Measurements from ENCODE around the gene TENT4A.
A peak's percentile ranks its signal among the peaks of the same experiment; 100 is the strongest.

TENT4A gene

DNA sequence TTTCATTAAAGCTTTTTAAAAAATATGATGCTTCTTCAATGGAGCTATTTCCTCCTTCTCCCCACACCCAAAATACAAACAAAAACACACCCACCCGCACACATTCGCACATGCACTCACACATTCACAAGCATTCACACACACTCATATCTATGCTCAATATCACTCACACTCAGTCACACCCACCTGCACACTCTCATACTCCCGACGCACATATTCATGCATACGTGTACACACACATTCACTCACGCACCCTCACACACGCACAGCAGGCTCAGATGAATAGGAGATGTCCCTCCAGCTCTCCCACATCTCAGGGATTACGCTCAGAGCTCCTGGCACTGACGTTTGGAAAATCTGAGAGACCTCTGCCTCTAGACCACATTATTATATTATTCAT, 25.7 kb upstream of the TENT4A start:
- H3K4me2 ChIP-seq = no peak overlapping the region
- no peak overlapping the region for H3K9ac ChIP-seq
- no peaks in the 10 kb centered on the region for H3K9me3 ChIP-seq (replicated peaks in 1 of 11)
- no peak for TF ChIP-seq Cebpa-rat (IDR thresholded peaks at IDR 0.05)
- H3K36me3 ChIP-seq = no peaks in the 10 kb centered on the region
- no peak overlapping the region for H3K4me3 ChIP-seq
- no peak overlapping the region for H3K27ac ChIP-seq
- no peaks in the 10 kb centered on the region for H3K27me3 ChIP-seq
- no peaks in the 10 kb centered on the region for H3K4me1 ChIP-seq
- H4K20me1 ChIP-seq = no peaks in the 10 kb centered on the region

DNA sequence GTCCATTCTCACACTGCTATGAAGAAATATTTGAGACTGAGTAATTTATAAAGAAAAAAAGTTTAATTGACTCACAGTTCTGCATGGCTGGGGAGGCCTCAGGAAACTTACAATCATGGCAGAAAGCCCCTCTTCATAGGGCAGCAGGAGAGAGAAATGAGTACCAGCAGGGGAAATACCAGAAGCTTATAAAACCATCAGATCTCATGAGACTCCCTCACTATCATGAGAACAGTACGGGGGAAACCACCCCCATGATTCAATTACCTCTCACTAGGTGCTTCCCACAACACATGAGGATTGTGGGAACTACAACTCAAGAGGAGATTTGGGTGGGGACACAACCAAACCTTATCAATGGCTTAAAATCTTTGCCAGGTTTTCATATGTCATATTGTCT, 20.3 kb upstream of the TENT4A start:
- Histone ChIP-seq H3K27me3 (no peaks in the 10 kb centered on the region), H4K20me1 (no peaks in the 10 kb centered on the region), H3K4me3 (no peak overlapping the region), H3K4me2 (no peak overlapping the region), H3K4me1 (no peaks in the 10 kb centered on the region), H3K9ac (no peak overlapping the region), H3K9me3 (replicated peaks in 1 of 11) (no peaks in the 10 kb centered on the region), H3K27ac (no peak overlapping the region), H3K36me3 (no peaks in the 10 kb centered on the region)
- no peak for TF ChIP-seq Cebpa-rat (IDR thresholded peaks at IDR 0.05)

DNA sequence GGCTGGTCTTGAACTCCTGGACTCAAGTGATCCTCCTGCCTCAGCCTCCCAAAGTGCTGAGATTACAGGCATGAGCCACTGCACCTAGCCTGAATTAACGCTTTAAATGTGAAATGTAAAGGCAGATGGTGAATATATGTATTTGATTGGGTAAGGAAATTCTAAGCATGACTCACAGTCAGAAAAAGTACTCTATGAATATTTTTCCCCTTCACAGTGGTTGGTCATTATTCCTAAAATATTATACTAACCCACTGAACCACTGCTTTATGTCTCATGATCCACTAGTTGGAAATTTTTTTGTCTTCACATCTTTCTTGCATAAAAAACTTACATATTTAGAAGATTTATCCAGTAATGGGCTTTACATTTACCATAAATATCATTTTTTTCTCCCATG, 14.5 kb upstream of the TENT4A start:
- H3K4me3 ChIP-seq = no peak overlapping the region
- H3K36me3 ChIP-seq = no peaks in the 10 kb centered on the region
- no peak for TF ChIP-seq Cebpa-rat (IDR thresholded peaks at IDR 0.05)
- peaks cover 0 to 3% (median 0%) of the 10 kb centered on the region in 10 experiments; a peak in 3 of 20 replicates for H3K4me1 ChIP-seq
- H3K27me3 ChIP-seq = no peaks in the 10 kb centered on the region
- no peaks in the 10 kb centered on the region for H4K20me1 ChIP-seq
- H3K27ac ChIP-seq = no peak overlapping the region
- no peak overlapping the region for H3K4me2 ChIP-seq
- no peaks in the 10 kb centered on the region for H3K9me3 ChIP-seq (replicated peaks in 1 of 11)
- H3K9ac ChIP-seq = no peak overlapping the region

DNA sequence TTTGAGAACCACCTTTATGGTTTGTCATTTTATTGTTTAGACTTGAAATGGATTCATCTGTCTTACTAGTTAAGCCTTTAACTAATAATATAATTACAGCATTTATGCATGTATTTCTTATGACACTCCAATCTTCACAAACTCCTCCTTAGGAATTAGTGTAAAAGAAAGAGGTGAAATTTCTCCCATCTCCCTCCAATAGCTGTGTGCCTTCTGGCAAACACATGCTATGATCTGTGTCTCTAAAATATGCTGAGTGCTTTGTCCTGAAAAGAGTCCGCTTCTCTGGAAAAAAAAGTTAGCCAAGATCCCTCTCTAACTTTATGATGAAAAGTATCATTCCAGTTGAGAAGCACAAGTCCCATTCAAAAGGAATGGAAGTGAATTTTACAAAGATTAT, 13.9 kb upstream of the TENT4A start:
- no peak overlapping the region for H3K27ac ChIP-seq
- TF ChIP-seq Cebpa-rat (IDR thresholded peaks at IDR 0.05) = no peak
- H3K4me2 ChIP-seq = no peak overlapping the region
- H3K27me3 ChIP-seq = no peaks in the 10 kb centered on the region
- no peaks in the 10 kb centered on the region for H3K36me3 ChIP-seq
- no peak overlapping the region for H3K4me3 ChIP-seq
- H4K20me1 ChIP-seq = no peaks in the 10 kb centered on the region
- no peaks in the 10 kb centered on the region for H3K9me3 ChIP-seq (replicated peaks in 1 of 11)
- H3K4me1 ChIP-seq = peaks cover 0 to 9% (median 4%) of the 10 kb centered on the region in 10 experiments; a peak in 12 of 20 replicates
- no peak overlapping the region for H3K9ac ChIP-seq

DNA sequence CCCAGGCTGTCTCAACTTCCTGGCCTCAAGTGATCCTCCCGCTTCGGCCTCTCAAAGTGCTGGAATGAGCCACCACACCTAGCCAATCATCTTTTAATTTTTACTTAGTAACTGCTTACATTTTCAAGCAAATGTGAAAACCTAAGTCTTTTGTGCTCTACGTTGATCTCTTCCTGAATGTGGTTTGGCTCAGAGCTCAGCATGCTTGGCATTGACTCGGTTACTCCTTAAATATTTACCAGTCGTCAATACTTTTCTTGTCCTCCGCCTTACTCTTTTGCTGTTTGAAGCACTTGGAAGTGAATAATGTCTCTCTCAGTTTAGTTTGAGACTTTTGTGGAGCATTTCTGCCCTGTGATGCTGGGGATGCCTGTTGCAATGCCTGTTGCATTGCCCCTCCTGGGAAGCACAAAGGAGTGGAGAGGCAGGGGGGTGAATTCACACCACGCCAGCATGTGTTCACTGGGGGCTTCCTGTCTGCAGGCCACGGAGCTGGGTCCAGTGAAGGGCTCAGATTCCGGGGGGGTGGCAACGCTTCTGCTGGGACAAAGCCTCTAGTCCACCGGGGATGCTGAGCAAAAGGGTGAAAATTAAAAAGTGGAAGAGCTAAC, 13.1 kb upstream of the TENT4A start:
- H3K27ac ChIP-seq = no peak overlapping the region
- no peaks in the 10 kb centered on the region for H3K9me3 ChIP-seq (replicated peaks in 1 of 11)
- no peak overlapping the region for H3K4me3 ChIP-seq
- no peak overlapping the region for H3K9ac ChIP-seq
- H3K27me3 ChIP-seq = no peaks in the 10 kb centered on the region
- H4K20me1 ChIP-seq = no peaks in the 10 kb centered on the region
- H3K4me1 ChIP-seq = peaks cover 0 to 17% (median 12%) of the 10 kb centered on the region in 10 experiments; a peak in 13 of 20 replicates
- H3K36me3 ChIP-seq = no peaks in the 10 kb centered on the region
- H3K4me2 ChIP-seq = no peak overlapping the region
- TF ChIP-seq Cebpa-rat (IDR thresholded peaks at IDR 0.05) = no peak

DNA sequence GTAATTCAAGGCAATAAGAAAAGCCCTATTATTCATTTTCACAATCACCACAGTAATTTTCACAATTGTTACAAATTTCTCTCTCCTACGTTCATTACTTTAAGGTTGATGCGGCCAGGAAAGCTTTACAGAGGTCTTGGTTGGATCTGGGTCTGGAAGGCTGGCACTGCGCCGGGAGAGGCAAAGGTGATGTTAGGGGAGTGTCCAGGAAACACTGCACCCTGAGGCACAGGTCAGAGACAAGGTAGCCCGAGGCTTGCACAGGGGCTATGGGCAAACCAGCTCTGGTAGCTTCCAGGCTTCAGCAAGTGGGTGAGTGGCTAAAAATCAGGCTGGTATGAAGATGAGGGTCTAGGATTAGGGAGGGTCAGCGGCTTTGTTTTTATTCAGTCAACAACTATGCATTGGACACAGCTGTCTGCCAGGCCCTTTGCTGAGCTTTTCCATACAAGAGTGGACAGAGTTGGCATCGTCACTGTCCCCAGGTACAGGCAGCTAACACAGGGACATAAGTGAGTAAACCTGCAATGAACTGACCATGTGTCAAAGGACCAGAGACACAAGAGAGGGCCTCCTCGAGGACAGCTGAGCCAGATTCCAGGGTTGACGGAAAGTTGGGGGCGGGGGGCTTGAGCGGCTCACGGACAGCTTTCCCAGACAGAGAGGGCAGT, 12.4 kb upstream of the TENT4A start:
- TF ChIP-seq Cebpa-rat (IDR thresholded peaks at IDR 0.05) = no peak
- Histone ChIP-seq H3K4me2 (no peak overlapping the region), H3K9ac (no peak overlapping the region), H3K4me3 (no peak overlapping the region), H3K36me3 (no peaks in the 10 kb centered on the region), H3K27ac (no peak overlapping the region), H3K27me3 (no peaks in the 10 kb centered on the region), H4K20me1 (no peaks in the 10 kb centered on the region), H3K4me1 (peaks cover 0 to 24% (median 15%) of the 10 kb centered on the region in 10 experiments; a peak in 13 of 20 replicates), H3K9me3 (replicated peaks in 1 of 11) (no peaks in the 10 kb centered on the region)

DNA sequence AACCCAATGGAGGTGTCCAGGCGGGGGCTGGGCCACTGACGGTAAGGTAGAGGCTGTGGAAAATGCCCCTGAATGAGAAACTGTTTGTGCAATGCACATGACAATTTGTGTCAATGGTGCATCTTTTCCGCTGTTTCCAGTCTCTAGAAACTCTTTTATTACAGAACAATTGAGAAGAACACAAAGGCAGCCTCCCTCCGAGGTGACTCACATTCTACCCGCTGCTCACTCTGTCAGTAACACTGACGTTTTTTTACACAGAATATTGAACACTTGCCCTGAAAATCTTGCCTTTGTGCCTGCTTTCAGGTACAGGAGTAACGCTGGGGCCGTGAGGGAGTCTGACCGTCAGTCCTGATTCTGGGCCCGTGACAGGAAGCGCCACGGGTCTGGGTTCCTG, 11.7 kb upstream of the TENT4A start:
- Histone ChIP-seq H3K36me3 (no peaks in the 10 kb centered on the region), H3K4me1 (peaks cover 0 to 27% (median 17%) of the 10 kb centered on the region in 10 experiments; a peak in 13 of 20 replicates), H3K27me3 (no peaks in the 10 kb centered on the region), H3K4me3 (no peak overlapping the region), H4K20me1 (no peaks in the 10 kb centered on the region), H3K9ac (no peak overlapping the region), H3K9me3 (replicated peaks in 1 of 11) (no peaks in the 10 kb centered on the region), H3K27ac (no peak overlapping the region), H3K4me2 (no peak overlapping the region)
- TF ChIP-seq Cebpa-rat (IDR thresholded peaks at IDR 0.05) = no peak

DNA sequence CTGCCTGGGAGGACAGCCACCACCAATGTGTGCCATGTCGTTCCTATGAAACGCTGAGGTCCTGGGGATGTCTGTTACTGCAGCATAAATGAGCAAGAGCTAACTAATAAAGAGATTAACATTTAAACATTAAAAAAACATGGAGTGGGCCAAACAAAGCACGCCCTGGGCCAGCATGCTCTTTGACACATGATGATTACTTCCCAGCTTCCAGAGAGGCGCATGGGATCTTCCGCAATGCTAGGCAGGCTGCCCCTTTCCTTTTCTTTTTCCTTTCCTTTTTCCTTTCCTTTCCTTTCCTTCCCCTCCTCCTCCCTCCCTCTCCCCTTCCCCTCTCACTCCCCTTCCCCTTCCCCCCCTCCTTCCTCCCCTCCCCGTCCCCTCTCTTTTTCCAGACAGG, 10.6 kb upstream of the TENT4A start:
- Histone ChIP-seq H3K9ac (no peak overlapping the region), H3K27me3 (no peaks in the 10 kb centered on the region), H3K4me3 (no peak overlapping the region), H3K4me2 (no peak overlapping the region), H3K4me1 (peaks cover 0 to 27% (median 17%) of the 10 kb centered on the region in 10 experiments; a peak in 15 of 20 replicates), H3K27ac (no peak overlapping the region), H4K20me1 (no peaks in the 10 kb centered on the region), H3K36me3 (no peaks in the 10 kb centered on the region), H3K9me3 (replicated peaks in 1 of 11) (no peaks in the 10 kb centered on the region)
- TF ChIP-seq Cebpa-rat (IDR thresholded peaks at IDR 0.05) = no peak

DNA sequence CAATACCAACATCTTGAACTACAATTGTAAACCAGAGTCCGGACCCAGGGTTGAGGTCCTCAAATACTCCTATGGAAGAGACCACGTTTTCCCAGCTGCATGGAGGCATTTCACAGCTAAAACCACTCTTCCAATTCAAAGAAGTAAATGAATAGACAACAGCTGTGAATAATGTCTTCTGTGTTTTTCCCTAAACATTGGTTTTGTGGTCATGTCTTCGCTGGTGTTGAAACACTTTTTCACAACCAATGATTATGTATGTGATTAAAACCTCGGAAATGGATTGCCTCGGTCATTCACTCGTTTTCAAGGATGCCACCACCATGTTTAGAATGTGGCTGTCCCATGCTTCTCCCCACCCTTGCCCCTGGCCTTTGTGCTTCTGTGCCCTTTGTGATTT, 9.4 kb upstream of the TENT4A start:
- H3K4me2 ChIP-seq = peak overlapping the region in 7 of 11 experiments; percentile 10 to 72 (median 51); a peak in 7 of 22 replicates
- no peak overlapping the region for H3K9ac ChIP-seq
- peak overlapping the region in 1 of 11 experiments; percentile 25; a peak in 1 of 22 replicates for H3K27ac ChIP-seq
- H3K4me3 ChIP-seq = no peak overlapping the region
- no peaks in the 10 kb centered on the region for H3K27me3 ChIP-seq
- H3K36me3 ChIP-seq = no peaks in the 10 kb centered on the region
- H3K4me1 ChIP-seq = peaks cover 0 to 27% (median 17%) of the 10 kb centered on the region in 10 experiments; a peak in 16 of 20 replicates
- no peaks in the 10 kb centered on the region for H4K20me1 ChIP-seq
- H3K9me3 ChIP-seq (replicated peaks in 1 of 11) = no peaks in the 10 kb centered on the region
- no peak for TF ChIP-seq Cebpa-rat (IDR thresholded peaks at IDR 0.05)
